Lower lobe of right lung (tissue), 2 donors: ENCODE measurements around the gene GNB3. TPM values are rescaled to one million over a fixed set of nuclear protein-coding genes. Genes with fewer than 3 reads are reported as not detected.

Experiments
- ATAC-seq, 2 donors: fragments of 200-7000 bp; cut with Tn5 transposase; one replicate each; pipeline ENCODE4 v1.9.1; 2020 to 2022; ENCODE audit warnings: mild to moderate bottlenecking in 2 of 2, moderate library complexity in 2 of 2
- DNase-seq: peaks from one replicate; pipeline ENCODE4 v3.0.0-alpha.2; 2020
- H3K27ac ChIP-seq: fragments of 200-600 bp; one replicate; pipeline ENCODE4 v1.8.0; 2022
- H3K27me3 ChIP-seq: fragments of 200-600 bp; one replicate; pipeline ENCODE4 v1.8.0; 2022; ENCODE audit warnings: low read depth
- H3K36me3 ChIP-seq: fragments of 200-600 bp; one replicate; pipeline ENCODE4 v1.8.0; 2022; ENCODE audit warnings: mild to moderate bottlenecking
- H3K4me1 ChIP-seq: fragments of 200-600 bp; one replicate; pipeline ENCODE4 v1.8.0; 2022
- H3K4me3 ChIP-seq: fragments of 200-600 bp; one replicate; pipeline ENCODE4 v1.8.0; 2022; ENCODE audit warnings: mild to moderate bottlenecking
- H3K9me3 ChIP-seq: fragments of 200-600 bp; one replicate; pipeline ENCODE4 v1.8.0; 2022
- intact Hi-C: fragments of 100-400 bp; cut with DNase I; formaldehyde crosslinking; loops from one replicate; pipeline ENCODE4 v1.11.0; 2022
- total RNA-seq: library from RNA; stranded (reverse); fragmentation: NEBNext Ultra II Directional; extraction: Animal tissue kit (Norgen Biotek cat#: 25700); gene quantifications from one replicate; pipeline ENCODE4 v1.2.1, GENCODE V29; 2021
- TF ChIP-seq, protein P1 (sequence below): fragments of 200-600 bp; IDR thresholded peaks from one replicate; pipeline ENCODE4 v1.8.0; 2022; ENCODE audit warnings: antibody characterized with exemption, mild to moderate bottlenecking
- donor health status: DM: no; HTN: yes; CAD: no; lungs with severe emphysema.

Gene GNB3
- total RNA-seq, 1 donor from 2014 or later = 1.0 TPM

DNA sequence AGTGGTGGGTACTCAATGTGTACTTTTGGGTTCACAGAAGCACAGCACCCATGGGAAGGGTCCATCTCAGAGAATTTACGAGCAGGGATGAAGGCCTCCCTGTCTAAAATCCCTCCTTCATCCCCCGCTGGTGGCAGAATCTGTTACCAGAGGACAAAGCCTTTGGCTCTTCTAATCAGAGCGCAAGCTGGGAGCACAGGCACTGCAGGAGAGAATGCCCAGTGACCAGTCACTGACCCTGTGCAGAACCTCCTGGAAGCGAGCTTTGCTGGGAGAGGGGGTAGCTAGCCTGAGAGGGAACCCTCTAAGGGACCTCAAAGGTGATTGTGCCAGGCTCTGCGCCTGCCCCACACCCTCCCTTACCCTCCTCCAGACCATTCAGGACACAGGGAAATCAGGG lies 20.6 kb upstream of the GNB3 start:
- Histone ChIP-seq H3K27ac (no peak overlapping the region), H3K36me3 (peaks cover 13% of the 10 kb centered on the region), H3K4me1 (peaks cover 8% of the 10 kb centered on the region), H3K4me3 (no peak overlapping the region), H3K9me3 (no peaks in the 10 kb centered on the region), H3K27me3 (peaks cover 17% of the 10 kb centered on the region)
- no peak for ATAC-seq
- intact Hi-C loops = no loop called here
- DNase-seq = no peak
- TF ChIP-seq, protein P1, sequence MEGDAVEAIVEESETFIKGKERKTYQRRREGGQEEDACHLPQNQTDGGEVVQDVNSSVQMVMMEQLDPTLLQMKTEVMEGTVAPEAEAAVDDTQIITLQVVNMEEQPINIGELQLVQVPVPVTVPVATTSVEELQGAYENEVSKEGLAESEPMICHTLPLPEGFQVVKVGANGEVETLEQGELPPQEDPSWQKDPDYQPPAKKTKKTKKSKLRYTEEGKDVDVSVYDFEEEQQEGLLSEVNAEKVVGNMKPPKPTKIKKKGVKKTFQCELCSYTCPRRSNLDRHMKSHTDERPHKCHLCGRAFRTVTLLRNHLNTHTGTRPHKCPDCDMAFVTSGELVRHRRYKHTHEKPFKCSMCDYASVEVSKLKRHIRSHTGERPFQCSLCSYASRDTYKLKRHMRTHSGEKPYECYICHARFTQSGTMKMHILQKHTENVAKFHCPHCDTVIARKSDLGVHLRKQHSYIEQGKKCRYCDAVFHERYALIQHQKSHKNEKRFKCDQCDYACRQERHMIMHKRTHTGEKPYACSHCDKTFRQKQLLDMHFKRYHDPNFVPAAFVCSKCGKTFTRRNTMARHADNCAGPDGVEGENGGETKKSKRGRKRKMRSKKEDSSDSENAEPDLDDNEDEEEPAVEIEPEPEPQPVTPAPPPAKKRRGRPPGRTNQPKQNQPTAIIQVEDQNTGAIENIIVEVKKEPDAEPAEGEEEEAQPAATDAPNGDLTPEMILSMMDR = no peak

DNA sequence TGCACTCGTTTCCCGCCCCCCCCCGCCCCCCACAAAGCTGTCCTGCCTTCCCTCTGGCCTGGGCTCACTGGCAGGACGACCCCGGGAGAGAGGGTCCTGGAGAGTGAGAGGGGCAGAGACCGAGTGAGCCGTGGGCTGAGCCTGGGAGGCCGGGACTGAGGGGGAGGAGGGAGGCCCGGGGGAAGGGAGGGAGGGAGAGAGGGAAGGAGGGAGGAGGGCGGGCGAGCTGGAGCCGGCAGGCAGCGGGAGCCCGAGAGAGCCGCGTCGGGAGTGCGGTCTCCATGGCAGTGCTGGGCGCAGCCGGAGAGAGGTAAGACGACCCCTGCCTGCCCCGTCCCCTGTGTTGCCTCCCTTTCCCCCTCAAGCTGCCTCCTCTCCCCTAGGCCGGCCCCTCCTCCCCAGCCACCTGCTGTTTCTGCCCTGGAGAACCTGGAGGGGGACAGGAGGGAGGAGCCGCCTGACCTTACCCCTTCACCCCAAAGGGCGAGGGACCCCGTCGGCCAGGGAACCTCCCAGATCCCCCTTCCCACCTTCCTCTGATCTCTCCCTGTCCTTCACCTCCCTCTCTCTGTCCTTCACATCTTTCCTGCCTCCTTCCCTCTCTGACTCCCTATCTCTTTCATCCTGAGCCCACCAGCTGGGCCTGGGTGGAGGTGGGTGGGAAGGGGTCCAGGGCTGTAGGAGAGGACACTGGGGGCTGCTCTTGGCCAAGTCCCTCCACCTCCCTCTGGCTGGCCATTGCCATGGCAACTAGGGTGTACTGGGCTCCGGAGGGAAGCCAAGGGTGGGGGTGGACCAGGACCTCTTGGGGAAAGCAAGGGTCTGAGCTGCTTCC lies 18.9 kb upstream of the GNB3 start, which contains the start of gene GPR162:
GPR162 (plus strand) TSS at position 231 of the 835 bp plus-strand sequence. CDS start 2,078 bp downstream, outside the sequence.
- Histone ChIP-seq H3K27ac (peak within 1 kb of the TSS; percentile 56), H3K27me3 (peaks cover 20% of the 10 kb centered on the region), H3K9me3 (no peaks in the 10 kb centered on the region), H3K36me3 (peaks cover 7% of the 10 kb centered on the region), H3K4me3 (peak within 1 kb of the TSS; percentile 54), H3K4me1 (peaks cover 8% of the 10 kb centered on the region)
- intact Hi-C loops = no loop called here
- ATAC-seq (peak; percentile 47 to 51), DNase-seq (peak; percentile 69)
- TF ChIP-seq, protein P1 = no peak

DNA sequence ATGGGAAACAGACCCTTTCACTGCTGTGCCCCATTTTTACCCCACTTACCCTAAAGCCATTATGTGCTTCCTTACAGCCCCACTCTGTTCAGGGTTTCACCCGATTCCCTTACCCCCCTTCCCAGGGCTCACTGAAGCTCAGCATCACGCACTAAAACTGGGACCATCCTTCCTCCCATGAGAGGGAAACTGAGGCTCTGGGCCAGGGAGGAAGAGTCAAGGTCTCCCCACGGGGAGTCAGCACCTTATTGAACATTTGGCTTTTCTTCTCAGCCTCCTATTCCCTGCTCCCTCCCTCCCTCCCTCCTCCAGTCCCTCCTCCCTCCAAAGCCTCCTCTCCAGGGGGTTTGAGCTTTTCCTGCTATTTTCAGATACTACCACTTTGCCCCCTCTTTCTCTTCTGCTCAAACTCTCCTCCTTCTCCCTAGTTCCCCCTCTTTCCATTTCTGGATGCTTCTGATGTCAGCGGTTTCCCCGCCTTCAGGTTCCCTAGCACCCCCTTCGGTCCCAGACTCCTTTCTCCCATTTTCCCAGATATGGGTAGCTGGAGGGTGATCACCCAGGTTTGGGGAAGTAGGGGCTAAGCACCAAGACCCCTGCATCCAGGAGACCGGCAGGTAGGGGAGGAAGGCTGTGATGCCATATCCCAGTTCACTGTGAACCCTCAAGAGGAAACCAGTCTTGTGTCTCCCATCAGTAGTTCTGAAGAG lies 18.1 kb upstream of the GNB3 start:
- H3K27ac ChIP-seq = no peak overlapping the region
- no peaks in the 10 kb centered on the region for H3K36me3 ChIP-seq
- TF ChIP-seq, protein P1 = no peak
- peaks cover 14% of the 10 kb centered on the region for H3K4me1 ChIP-seq
- H3K9me3 ChIP-seq = no peaks in the 10 kb centered on the region
- DNase-seq = no peak
- peak overlapping the region; percentile 54 for H3K4me3 ChIP-seq
- H3K27me3 ChIP-seq = peaks cover 27% of the 10 kb centered on the region
- intact Hi-C loops = no loop called here
- no peak for ATAC-seq

DNA sequence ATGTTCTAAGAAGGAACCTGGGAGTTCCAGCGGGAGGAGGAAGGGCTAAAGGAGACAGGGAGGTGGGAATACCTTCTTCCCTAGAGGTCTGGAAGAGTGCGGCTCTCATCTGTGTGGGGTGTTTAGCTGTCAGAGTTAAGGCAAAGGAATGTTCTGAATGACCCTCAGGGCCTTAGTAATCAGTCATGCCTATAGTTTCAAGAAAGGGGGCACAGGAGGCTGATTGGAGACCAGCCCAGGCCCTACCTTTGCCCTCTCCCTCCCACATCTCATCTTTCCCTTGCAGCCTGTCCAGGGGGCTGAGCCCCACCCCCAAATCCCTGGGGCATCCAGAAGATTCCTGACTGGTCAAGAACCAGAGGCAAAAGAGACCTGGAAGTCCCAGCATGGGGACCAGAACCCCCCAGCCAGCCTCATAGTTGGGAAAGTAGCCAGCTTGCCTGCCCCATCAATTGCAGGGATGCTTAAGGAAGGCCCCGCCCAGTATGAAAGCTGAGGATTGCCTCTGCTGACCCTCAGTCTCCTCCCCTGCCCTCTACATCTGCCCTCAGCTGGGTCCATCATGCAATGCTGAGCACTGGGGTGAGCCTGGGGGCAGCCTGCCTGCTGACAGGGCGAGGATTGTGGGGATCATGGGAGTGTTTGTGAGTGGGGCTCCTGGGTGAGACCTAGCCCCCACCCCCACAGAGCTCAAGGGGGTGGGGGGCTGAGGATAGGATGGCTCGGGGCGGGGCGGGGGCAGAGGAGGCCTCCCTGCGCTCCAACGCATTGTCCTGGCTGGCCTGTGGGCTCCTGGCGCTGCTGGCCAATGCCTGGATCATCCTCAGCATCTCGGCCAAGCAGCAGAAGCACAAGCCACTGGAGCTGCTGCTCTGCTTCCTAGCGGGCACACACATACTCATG lies 17.3 kb upstream of the GNB3 start:
- Histone ChIP-seq H3K4me3 (no peak overlapping the region), H3K27ac (no peak overlapping the region), H3K27me3 (peaks cover 27% of the 10 kb centered on the region), H3K4me1 (peaks cover 14% of the 10 kb centered on the region), H3K36me3 (no peaks in the 10 kb centered on the region), H3K9me3 (no peaks in the 10 kb centered on the region)
- intact Hi-C loops = no loop called here
- ATAC-seq = no peak
- TF ChIP-seq, protein P1 = no peak
- no peak for DNase-seq

DNA sequence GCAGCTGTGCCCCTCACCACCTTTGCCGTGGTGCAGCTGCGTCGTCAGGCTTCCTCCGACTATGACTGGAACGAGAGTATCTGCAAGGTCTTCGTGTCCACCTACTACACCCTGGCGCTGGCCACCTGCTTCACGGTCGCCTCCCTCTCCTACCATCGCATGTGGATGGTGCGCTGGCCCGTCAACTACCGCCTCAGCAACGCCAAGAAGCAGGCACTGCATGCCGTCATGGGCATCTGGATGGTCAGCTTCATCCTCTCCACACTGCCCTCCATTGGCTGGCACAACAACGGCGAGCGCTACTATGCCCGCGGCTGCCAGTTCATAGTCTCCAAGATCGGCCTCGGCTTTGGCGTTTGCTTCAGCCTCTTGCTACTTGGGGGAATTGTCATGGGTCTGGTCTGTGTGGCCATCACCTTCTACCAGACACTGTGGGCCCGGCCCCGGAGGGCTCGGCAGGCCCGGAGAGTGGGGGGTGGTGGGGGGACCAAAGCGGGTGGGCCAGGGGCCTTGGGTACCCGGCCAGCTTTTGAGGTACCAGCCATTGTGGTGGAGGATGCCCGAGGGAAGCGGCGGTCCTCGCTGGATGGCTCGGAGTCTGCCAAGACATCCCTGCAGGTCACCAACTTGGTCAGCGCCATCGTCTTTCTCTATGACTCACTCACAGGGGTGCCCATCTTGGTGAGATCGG lies 16.5 kb upstream of the GNB3 start:
- H3K27me3 ChIP-seq = peaks cover 30% of the 10 kb centered on the region
- no peaks in the 10 kb centered on the region for H3K36me3 ChIP-seq
- no peak overlapping the region for H3K27ac ChIP-seq
- no peak for DNase-seq
- peaks cover 21% of the 10 kb centered on the region for H3K4me1 ChIP-seq
- no peak overlapping the region for H3K4me3 ChIP-seq
- intact Hi-C loops = no loop called here
- TF ChIP-seq, protein P1 = no peak
- no peaks in the 10 kb centered on the region for H3K9me3 ChIP-seq
- no peak for ATAC-seq
